Peyer's patch (tissue), 4 donors: ENCODE results near the gene ARHGAP22.

Experiments
- POLR2A ChIP-seq, 2 donors: fragments of 450-650 bp; IDR thresholded peaks; one replicate each; pipeline ENCODE4 v1.5.1; 2017; ENCODE audit warnings: antibody characterized with exemption in 2 of 2, mild to moderate bottlenecking in 2 of 2, moderate library complexity in 2 of 2
- TF ChIP-seq, protein P1 (sequence below), 6 experiments: fragments of 450-650 bp in 4 of 6; fragments of 200-600 bp in 2 of 6; sonication (generic) in 1 of 6; IDR thresholded peaks; one replicate each; pipeline ENCODE4 v1.5.1; 2017 to 2019; ENCODE audit warnings: antibody characterized with exemption in 6 of 6, mild to moderate bottlenecking in 3 of 6, moderate library complexity in 1 of 6

GRCh38 chr10:48573045-48573444 is 31.8 kb downstream of the ARHGAP22 start:
- no peak for TF ChIP-seq POLR2A (IDR thresholded peaks at IDR 0.05)
- TF ChIP-seq, protein P1, sequence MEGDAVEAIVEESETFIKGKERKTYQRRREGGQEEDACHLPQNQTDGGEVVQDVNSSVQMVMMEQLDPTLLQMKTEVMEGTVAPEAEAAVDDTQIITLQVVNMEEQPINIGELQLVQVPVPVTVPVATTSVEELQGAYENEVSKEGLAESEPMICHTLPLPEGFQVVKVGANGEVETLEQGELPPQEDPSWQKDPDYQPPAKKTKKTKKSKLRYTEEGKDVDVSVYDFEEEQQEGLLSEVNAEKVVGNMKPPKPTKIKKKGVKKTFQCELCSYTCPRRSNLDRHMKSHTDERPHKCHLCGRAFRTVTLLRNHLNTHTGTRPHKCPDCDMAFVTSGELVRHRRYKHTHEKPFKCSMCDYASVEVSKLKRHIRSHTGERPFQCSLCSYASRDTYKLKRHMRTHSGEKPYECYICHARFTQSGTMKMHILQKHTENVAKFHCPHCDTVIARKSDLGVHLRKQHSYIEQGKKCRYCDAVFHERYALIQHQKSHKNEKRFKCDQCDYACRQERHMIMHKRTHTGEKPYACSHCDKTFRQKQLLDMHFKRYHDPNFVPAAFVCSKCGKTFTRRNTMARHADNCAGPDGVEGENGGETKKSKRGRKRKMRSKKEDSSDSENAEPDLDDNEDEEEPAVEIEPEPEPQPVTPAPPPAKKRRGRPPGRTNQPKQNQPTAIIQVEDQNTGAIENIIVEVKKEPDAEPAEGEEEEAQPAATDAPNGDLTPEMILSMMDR (IDR thresholded peaks at IDR 0.05), result no peak
